ENCODE data around the gene HAUS3.

DNA sequence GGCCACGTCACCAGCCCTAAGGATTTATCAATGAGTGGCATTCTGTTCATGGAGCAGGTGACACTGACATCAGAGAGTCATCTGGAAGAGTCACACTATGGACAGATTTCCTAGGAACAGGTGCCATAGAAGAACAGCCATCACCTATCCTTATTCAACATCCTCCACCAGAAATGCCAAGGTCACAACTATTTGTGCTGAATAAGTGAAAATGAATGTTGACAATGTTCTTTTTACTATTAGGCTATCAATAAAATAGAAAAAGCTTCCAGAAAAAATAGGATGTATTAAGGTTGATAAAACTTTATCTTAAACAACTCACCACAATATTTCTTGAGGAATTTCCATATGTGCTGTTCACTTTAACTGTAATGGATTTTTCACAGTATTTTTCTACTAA lies 62.9 kb downstream of the HAUS3 start:
- TF ChIP-seq POLR2AphosphoS5 (IDR thresholded peaks at IDR 0.05; ENCODE audit: low read depth, low read length) (no peak), POLR2A (IDR thresholded peaks at IDR 0.05; ENCODE audit: low read depth, low read length) (no peak), TAF1 (IDR thresholded peaks at IDR 0.05; ENCODE audit: borderline replicate concordance, low read depth, low read length) (no peak)
